ENCODE data around the gene COG1.
"Not testable (repeated sequence)": the region's sequence is repeated elsewhere in the genome, so short reads cannot be mapped to it uniquely, and the experiment has no call there.

The COG1 gene

GRCh38 chr17:73192894-73193701 is at the start of gene COG1:
Gene COG1, plus strand, starts transcription at chr17:73193055. Its CDS starts 15 bp downstream, at chr17:73193070.
- DNase-seq, result peak; percentile 86

DNA sequence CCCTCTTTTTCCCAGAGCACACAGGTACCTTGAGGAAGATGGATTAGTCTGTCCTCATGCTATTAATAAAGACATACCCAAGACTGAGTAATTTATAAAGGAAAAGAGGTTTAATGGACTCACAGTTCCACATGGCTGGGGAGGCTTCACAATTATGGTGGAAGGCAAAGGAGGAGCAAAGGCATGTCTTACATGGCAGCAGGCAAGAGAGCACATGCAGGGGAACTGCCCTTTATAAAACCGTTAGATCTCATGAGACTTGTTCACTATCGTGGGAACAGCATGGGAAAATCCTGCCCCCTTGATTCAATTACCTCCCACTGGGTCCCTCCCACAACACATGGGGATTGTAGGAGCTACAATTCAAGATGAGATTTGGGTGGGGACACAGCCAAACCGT is 48.6 kb upstream of the COG1 start:
- not testable (repeated sequence) for DNase-seq

GRCh38 chr17:73145641-73146040 is 47.2 kb upstream of the COG1 start:
- no peak for DNase-seq

GRCh38 chr17:73147791-73148190 is 45.1 kb upstream of the COG1 start:
- not testable (repeated sequence) for DNase-seq

DNA sequence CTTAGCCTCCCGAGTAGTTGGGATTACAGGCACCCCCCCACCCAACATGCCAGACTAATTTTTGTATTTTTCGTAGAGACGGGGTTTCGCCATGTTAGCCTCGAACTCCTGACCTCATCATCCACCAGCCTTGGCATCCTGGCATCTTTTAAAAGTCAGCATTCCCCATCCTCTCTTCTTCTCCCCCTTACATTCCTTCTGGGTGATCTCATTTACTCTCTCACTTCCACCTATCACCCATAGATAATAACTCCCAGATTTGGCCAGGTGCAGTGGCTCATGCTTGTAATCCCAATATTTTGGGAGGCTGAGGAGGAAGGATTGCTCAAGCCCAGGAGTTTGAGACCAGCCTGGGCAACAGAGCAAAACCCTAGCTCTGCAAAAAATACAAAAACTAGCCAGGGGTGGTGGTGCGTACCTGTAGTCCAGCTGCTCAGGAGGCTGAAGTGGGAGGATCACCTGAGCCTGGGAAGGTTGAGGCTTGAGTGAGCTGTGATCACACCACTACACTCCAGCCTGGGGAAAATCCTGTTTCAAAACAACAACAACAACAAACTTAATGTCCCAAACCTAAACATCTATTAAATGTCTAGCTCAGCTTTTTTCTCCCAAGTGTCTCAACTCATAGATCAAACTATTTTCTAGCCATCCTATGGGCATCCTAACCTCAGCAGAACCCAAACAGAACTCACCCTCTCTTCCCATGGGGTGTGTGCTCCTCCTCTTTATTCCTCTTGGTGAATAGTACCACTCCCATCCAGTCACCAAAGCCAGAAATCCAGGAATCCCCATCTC is 44.1 kb upstream of the COG1 start:
- no peak for DNase-seq

DNA sequence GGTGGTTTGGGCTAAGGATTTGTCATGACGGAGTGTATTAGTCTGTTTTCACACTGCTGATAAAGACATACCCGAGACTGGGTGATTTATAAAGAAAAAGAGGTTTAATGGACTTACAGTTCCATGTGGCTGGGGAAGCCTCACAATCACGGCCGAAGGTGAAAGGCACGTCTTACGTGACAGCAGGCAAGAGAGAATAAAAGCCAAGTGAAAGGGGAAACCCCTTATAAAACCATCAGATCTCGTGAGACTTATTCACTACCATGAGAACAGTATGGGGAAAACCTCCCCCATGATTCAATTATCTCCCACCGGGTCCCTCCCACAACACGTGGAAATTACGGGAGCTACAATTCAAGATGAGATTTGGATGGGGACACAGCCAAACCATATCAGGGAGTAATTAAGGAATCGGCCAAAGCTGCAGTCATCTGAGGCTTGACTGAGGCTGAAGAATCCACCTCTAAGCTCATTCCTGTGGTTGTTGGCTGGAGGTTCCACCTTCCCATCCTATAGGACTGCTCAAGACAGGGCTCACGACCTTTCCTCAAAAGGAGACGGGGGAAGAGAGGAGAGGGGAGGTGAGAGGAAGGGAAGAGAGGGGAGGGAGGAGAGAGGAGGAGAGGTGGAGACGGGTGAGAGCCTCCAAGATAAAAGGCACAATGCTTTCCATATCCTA is 42.1 kb upstream of the COG1 start:
- DNase-seq, result not testable (repeated sequence)

- no peak for DNase-seq
These were observed 40.8 kb upstream of the COG1 start for GRCh38 chr17:73151916-73152632.

DNA sequence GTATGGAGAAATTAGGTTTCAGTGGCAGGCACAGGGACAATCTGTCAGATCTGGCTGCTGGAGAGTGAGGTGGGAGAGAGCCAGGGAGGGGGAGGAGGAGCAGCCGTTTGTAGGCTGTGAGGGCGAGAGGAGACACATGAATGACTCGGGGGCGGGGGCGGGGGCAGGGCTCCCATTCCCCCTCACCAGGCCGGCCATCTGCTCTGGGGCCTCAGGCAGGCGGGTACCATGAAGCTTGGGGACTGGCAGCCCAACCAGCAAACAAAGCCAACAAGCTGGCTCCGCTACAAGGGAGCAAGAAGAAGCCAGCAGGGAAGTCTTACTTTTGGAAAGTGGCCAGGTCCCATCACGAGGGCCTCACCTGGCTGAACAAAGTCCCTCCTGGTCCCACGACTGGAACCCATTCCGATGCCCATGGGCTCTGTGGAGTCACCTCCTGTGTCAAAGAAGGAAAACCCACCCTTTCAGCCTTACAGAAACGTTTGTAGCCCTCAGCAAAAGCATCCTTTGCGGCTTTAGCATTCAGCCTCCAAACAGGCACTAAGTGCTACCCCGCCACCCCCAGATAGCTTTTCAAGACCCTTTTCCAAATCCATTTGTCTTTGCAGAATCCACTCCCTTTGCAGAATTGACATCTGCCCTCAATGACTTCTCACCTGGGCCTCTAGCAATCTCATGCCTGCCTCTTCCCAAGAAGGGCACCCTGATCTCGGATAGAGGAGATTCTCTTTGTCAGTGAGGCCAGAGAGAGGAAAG is 37.3 kb upstream of the COG1 start:
- DNase-seq, result peak; percentile 31

DNA sequence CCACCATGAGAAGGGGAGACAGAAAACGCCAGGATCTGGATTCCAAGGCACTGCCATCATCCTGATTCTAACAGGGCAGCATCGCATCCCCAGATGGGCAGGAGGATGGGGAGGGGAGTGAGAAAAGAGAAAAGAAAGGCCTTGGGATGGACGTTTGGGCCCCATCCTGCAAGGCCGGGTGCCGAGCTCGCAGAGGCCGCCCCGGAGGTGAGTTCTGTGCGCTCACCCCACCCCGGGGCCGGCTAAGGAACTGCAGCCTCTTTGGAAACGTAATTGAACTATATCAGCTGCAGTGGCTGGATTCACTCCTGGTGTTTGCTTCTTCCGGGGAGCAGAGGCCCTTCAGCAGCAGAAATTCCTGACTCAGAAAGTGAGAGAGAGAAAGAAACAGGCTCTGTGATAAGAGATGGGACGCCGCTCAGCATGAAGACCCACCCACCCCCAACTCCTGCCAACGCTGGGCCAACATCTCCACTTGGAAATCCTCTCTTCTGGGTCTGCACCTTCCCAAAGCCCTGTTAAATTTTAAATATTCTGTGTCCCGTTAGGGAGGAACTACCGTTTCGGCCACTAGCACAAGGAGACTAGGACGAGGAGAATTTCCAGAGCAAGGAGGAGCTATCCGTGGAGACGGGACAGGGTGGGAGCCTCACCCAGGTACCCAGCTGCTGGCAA is 36.6 kb upstream of the COG1 start:
- DNase-seq, result peak; percentile 61

- no peak for DNase-seq
These were observed 35.9 kb upstream of the COG1 start for GRCh38 chr17:73156887-73157520.

DNA sequence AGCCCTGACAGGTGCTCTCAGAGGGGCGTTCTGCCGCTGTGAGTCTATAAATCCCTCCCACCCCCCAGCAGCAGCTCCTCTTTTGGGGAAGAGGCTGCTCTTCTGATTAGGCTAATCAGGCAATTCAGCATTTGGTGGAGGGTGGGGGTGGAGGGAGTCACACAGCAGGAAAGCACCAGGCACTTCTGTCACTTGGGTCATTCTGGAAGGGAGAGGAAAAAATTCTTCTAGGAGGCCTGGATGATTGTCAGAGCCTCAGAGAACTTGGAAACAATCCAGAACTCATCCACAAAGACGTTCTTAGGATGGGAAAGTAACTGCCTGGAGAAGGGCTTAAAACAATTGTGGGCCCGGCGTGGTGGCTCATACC is 35.3 kb upstream of the COG1 start:
- no peak for DNase-seq

DNA sequence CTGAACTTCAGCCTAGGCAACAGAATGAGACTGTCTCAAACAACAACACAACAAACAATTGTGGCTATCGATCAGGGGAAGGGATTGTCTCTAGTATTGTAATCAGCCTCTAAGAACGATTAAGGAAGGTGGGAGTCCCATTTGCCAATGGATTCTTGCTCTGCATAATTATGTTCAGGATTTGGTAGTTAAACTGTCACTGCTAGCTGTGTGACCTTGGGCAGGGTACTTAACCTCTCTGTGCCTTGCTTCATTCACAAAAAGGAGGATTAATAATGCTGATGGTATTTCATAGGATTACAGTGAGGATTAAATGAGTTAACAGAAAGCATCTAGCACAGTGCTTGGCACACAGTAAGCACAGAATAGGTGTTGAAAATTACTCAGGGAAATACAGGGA is 34.7 kb upstream of the COG1 start:
- no peak for DNase-seq

DNA sequence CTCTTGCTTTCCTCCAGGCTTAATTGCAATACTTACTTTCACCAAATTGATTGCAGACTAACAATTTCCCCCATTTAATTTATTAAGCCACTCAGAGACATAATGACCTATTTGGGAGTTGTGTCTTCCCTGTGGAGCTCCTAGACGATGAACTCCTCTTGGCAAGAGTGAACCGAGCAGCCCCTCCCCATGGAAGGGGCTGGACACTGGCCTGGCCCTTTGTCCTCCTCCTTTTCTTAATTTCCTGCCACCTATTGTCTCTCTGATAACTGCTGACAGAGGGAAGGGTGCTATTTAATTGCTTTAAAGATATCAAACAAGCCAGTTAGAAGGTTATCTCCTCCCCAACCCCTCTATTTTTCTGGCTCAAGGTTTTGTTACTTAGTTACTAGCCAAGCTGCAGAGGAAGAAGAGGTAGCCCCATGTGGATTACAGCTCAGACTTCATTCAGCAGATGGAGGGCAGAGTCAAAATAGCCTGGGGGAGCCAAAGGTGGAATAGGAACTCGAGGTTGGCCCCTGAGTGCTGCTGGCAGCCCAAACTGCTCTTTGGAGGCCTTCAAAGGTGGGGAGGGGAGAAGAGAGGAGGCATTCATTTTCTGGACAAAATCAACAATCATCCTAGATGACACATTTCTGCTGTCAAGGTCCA is 31.8 kb upstream of the COG1 start:
- DNase-seq, result no peak

DNA sequence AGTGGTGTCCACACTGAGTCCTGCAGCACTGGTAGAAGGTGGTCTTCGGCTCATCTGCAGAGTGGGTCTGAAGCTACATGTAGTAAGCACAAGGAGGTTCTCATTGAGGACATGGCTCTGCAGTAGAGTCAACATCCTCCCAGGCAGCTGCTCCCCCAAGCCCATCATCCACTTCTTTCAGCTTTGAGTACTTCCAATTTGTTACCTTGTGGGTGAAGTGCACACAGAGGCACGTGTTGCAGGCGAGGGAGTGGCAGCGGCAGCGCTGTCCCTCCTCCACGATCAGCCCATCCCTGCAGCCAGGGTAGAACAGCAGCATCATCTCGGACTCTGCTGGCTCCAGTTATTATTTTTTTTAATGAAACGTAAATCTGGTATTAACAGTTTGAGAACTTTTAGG is 29.8 kb upstream of the COG1 start:
- peak; percentile 58 for DNase-seq

- no peak for DNase-seq
These were observed 27.0 kb upstream of the COG1 start for GRCh38 chr17:73165616-73166404.

DNA sequence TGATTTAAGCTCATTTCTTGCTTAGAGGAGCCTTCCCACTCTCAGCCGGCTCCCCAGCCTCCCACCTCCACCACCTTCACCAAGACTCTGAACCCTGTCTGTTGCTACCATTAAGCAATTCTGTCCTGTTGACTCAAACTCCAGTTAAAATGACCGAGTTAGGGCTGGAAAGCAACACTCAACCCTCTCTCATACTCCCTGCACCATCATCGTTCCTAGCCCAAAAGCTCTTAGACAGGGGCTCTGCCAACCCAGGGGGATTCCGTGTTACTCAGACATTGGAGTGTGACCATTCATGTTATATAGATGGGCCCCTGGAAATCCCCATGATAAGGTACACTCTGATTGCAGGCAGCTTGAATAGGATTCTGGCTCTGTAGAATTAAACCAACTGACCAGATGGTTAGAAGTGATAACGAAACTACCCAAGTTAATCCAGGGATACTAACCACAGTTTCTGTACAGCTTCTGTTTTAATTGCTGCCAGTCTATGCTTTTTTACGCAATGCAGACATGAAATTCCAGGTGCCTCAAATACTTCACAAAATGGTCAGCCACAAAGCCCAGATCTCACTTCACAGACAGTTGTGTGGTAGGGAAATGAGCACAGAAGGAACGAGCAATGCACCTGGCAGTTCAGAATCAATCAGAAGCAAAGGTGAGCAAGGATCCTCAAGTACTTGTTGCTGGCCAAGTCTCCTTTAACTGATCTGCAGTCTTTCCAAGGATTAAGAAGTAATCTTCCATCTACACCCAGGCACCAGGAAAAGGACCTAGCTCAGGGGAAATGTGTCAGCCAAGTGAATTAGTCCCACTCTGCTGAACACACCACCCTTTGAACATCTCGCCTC is 25.9 kb upstream of the COG1 start:
- DNase-seq, result no peak

- DNase-seq, result no peak
These were observed 24.2 kb upstream of the COG1 start for GRCh38 chr17:73168667-73169066.

- DNase-seq, result no peak
These were observed 22.5 kb upstream of the COG1 start for GRCh38 chr17:73170324-73170723.

GRCh38 chr17:73172252-73172651 is 20.6 kb upstream of the COG1 start:
- no peak for DNase-seq
